Calu3 (cell line): Measurements from ENCODE around the gene GNA14. TPM values are rescaled to one million over a fixed set of nuclear protein-coding genes. Genes with fewer than 3 reads are reported as not detected.

ENCODE experiments used
- BruUV-seq: library from RNA; stranded (reverse); fragments of 400-500 nt; replicated peaks from 2 replicates; lab custom pipeline; 2021; lab: Mats Ljungman, UMichigan
- CTCF ChIA-PET: fragments of 300-600 bp; sonication (Branson Sonifier 250); formaldehyde crosslinking; loops from one replicate; lab custom pipeline; 2022; ENCODE audit warnings: antibody characterized with exemption; lab: Charles Lee
- DNase-seq: peaks from one replicate; pipeline ENCODE4 v3.0.0; 2022
- H3K27ac Mint-ChIP-seq: one replicate; pipeline ENCODE4 v1.8.0; 2022; ENCODE audit warnings: mixed read lengths; ENCODE audit not compliant: unreplicated experiment
- H3K27me3 Mint-ChIP-seq: one replicate; pipeline ENCODE4 v1.8.0; 2022; ENCODE audit warnings: mixed read lengths; ENCODE audit not compliant: unreplicated experiment
- H3K36me3 Mint-ChIP-seq: one replicate; pipeline ENCODE4 v1.8.0; 2022; ENCODE audit warnings: mild to moderate bottlenecking, moderate library complexity, mixed read lengths; ENCODE audit not compliant: insufficient read depth, unreplicated experiment
- H3K4me1 Mint-ChIP-seq: one replicate; pipeline ENCODE4 v1.8.0; 2022; ENCODE audit warnings: mild to moderate bottlenecking, low read depth, mixed read lengths; ENCODE audit not compliant: unreplicated experiment
- H3K4me3 Mint-ChIP-seq: one replicate; pipeline ENCODE4 v1.8.0; 2022; ENCODE audit warnings: mild to moderate bottlenecking, low read depth, moderate library complexity, mixed read lengths; ENCODE audit not compliant: unreplicated experiment
- H3K9me3 Mint-ChIP-seq: one replicate; pipeline ENCODE4 v1.8.0; 2022; ENCODE audit warnings: low read depth, mixed read lengths; ENCODE audit not compliant: unreplicated experiment
- intact Hi-C: fragments of 100-400 bp; cut with micrococcal nuclease; formaldehyde crosslinking; loops from one replicate; pipeline ENCODE4 v1.10.0; 2022; ENCODE audit not compliant: unreplicated experiment
- total RNA-seq: library from RNA; stranded (reverse); gene quantifications from 2 replicates; pipeline ENCODE4 v1.2.3, GENCODE V29; 2022
- TF ChIP-seq, protein P1 (sequence below): fragments of 200-600 bp; IDR thresholded peaks from one replicate; pipeline ENCODE4 v1.8.0; 2022; ENCODE audit warnings: antibody characterized with exemption; ENCODE audit not compliant: unreplicated experiment

GNA14 gene
- total RNA-seq, 1 experiment from 2014 or later = not detected

DNA sequence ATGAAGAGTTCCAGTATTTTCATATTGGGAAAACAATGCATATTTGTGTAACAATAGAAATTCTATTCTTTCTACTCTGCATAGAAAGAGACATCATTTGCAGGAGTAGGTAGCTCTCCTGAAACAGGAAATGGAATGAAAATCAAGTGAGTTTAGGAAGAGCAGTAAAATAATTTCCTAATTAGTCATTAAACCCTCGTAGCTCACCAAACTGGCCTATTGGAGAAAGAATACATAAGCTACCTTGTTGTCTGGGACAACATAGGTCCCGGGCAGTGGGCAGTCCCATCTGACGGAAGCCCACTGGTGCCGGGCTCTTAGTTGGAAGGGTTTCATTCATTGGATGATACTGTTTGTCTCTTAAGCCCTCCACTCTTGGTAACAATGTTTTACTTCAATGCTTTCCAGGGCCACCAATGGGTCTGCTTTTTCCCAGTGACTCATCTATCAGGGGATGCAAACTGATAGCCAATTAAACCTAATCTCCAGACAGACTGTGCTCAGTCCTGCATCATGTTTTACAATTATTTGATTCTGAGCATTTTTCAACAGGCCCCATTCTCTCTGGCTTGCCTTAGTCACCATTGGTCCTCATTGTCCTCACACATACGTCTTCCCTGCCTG lies 46.5 kb downstream of the GNA14 start:
- BruUV-seq = no TSS peak
- peaks cover 9% of the 10 kb centered on the region for H3K27me3 Mint-ChIP-seq
- CTCF ChIA-PET = no interaction called here
- intact Hi-C loops = no loop called here
- TF ChIP-seq, protein P1, sequence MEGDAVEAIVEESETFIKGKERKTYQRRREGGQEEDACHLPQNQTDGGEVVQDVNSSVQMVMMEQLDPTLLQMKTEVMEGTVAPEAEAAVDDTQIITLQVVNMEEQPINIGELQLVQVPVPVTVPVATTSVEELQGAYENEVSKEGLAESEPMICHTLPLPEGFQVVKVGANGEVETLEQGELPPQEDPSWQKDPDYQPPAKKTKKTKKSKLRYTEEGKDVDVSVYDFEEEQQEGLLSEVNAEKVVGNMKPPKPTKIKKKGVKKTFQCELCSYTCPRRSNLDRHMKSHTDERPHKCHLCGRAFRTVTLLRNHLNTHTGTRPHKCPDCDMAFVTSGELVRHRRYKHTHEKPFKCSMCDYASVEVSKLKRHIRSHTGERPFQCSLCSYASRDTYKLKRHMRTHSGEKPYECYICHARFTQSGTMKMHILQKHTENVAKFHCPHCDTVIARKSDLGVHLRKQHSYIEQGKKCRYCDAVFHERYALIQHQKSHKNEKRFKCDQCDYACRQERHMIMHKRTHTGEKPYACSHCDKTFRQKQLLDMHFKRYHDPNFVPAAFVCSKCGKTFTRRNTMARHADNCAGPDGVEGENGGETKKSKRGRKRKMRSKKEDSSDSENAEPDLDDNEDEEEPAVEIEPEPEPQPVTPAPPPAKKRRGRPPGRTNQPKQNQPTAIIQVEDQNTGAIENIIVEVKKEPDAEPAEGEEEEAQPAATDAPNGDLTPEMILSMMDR = no peak
- no peak overlapping the region for H3K27ac Mint-ChIP-seq
- DNase-seq = no peak
- no peaks in the 10 kb centered on the region for H3K36me3 Mint-ChIP-seq
- no peak overlapping the region for H3K4me3 Mint-ChIP-seq
- no peaks in the 10 kb centered on the region for H3K4me1 Mint-ChIP-seq
- H3K9me3 Mint-ChIP-seq = peaks cover 4% of the 10 kb centered on the region

DNA sequence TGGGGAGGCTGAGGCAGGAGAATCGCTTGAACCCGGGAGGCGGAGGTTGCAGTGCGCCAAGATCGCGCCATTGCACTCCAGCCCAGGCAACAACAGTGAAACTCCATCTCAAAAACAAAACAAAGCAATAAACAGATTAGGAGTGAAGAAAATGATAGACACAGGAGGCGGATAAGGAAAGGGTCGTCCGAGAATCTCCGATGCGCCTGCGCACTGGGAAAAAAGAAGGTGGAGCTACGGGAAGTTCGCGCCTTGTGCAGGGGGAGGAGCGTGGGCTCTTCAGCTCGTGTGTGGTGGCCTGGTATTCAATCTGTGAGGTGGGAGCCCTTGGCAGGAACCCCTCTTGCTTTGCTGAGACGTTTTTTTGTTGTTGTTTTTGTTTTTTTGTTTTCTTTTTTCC lies 47.3 kb downstream of the GNA14 start:
- Mint-ChIP-seq H3K36me3 (no peaks in the 10 kb centered on the region), H3K27ac (no peak overlapping the region), H3K27me3 (peaks cover 9% of the 10 kb centered on the region), H3K4me3 (no peak overlapping the region), H3K9me3 (peaks cover 4% of the 10 kb centered on the region), H3K4me1 (no peaks in the 10 kb centered on the region)
- CTCF ChIA-PET = no interaction called here
- DNase-seq = no peak
- BruUV-seq = no TSS peak
- intact Hi-C loops = no loop called here
- TF ChIP-seq, protein P1 = no peak

DNA sequence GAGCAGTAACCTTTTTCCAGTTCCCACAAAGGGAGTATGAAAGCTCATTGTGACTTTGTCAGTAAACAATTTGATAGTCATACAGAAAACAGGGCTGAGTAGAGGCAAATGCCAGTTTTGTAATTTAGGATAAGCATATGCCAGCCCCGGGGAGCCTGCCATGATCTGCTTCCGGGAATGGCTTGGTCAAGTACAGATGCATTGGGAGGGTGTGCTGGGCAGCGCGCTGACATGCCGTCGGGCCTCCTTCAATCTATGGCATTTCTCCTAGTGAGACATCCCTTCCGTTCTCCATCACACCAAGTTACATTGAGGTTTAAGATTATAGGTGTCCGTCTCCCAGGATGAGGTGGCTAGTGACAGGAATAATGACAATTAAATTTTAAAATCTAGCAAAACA lies 48.6 kb downstream of the GNA14 start:
- no peak overlapping the region for H3K27ac Mint-ChIP-seq
- H3K9me3 Mint-ChIP-seq = peaks cover 4% of the 10 kb centered on the region
- CTCF ChIA-PET = interaction anchor here (0.6 kb wide), 1 partner anchor 32 kb away, joined by 3 read pairs; no protein-coding TSS in a partner anchor
- intact Hi-C loops = no loop called here
- no peak overlapping the region for H3K4me3 Mint-ChIP-seq
- H3K4me1 Mint-ChIP-seq = no peaks in the 10 kb centered on the region
- TF ChIP-seq, protein P1 = no peak
- BruUV-seq = no TSS peak
- no peaks in the 10 kb centered on the region for H3K36me3 Mint-ChIP-seq
- no peak for DNase-seq
- peaks cover 9% of the 10 kb centered on the region for H3K27me3 Mint-ChIP-seq

DNA sequence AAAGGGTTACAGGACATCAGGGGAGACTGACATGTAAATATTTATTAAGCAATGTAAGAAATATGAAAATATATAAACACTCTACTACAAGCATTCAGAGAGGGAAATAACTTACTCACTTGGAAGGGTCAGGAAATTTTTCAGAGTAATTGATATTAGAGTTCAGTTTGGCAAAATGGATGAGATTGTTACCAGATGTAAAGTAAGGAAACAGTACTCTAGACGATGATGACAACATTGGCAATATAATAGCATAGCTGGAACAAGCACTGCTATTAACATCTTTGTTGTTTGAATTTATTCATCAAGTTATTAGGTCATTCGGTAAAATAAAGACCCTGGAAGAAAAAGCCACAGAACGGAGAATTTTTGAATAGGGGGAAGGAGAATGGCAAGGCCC lies 49.1 kb downstream of the GNA14 start:
- Mint-ChIP-seq H3K4me3 (no peak overlapping the region), H3K9me3 (peaks cover 4% of the 10 kb centered on the region), H3K27me3 (peaks cover 9% of the 10 kb centered on the region), H3K4me1 (no peaks in the 10 kb centered on the region), H3K27ac (no peak overlapping the region), H3K36me3 (no peaks in the 10 kb centered on the region)
- TF ChIP-seq, protein P1 = no peak
- no TSS peak for BruUV-seq
- CTCF ChIA-PET = interaction anchor here (0.6 kb wide), 1 partner anchor 32 kb away, joined by 3 read pairs; no protein-coding TSS in a partner anchor
- no peak for DNase-seq
- intact Hi-C loops = no loop called here
